Hindlimb muscle (tissue), 1 donor: ENCODE data around the gene RNASET2. TPM values are rescaled to one million over a fixed set of nuclear protein-coding genes. Genes with fewer than 3 reads are reported as not detected.
"Not testable (repeated sequence)": the region's sequence is repeated elsewhere in the genome, so short reads cannot be mapped to it uniquely, and the experiment has no call there.

ENCODE experiments used
- DNase-seq: peaks from one replicate; pipeline ENCODE4 v3.0.0-alpha.2; 2013
- polyA plus RNA-seq: library from polyadenylated mRNA; unstranded; fragments of 120-200 nt; gene quantifications from one replicate; pipeline ENCODE4 v1.2.1, GENCODE V29; 2013; ENCODE audit not compliant: insufficient read length

RNASET2 gene
- polyA plus RNA-seq, 1 donor: 21.6 TPM

DNA sequence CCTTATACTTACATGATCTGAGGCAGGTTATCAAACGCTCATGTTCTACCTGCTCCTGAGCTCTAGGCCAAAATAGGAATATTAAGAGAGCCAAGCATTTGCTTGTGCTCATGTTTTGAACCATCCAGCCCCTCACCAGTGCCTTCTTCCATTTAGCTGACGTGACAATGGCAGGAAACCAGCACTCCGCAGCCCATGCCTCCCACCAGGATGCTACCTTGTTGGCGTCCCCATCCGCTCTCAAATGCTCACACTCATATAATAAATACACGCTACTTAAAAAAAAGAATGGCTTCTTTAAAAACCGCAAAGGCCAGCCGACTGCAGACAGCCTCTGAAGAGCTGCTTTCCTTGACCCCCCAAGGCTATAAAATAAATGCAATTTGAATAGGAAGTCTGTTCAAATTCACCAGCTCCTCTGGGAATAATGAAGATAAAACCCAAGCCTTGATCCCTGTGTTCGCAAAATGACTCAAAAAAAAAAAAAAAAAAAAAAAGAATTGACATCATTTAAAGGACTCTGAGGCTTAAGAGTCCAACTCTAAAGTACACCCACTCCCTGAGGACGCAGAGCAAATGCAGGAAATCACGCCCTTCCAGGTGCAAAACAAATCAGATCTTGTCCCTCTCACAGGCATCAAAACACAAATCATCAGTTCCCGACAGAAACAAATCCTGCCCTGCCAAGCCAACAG is 29.0 kb downstream of the RNASET2 start:
- DNase-seq: no peak

DNA sequence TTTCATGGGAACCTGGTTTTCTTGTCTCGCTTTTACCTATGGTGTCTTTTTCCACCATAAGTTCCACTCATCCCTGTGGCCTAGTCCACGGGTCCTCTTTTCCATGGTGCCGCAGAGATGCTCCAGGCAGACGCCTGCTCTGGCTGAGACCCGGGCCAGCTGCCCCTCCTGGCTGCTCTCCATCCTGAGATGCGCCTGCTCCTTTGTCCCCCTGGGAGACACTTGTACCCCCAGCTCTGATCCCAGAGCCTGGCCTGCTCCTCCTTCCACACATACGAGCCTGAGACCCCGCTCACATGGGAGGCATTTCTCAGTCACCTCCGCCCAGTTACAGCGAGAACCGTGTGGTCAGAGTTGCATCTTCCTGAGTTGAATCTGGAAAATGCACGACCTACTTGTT is 29.6 kb downstream of the RNASET2 start:
- DNase-seq: no peak

- DNase-seq: no peak
These were observed 31.0 kb downstream of the RNASET2 start for GRCh38 chr6:166925141-166925996.

DNA sequence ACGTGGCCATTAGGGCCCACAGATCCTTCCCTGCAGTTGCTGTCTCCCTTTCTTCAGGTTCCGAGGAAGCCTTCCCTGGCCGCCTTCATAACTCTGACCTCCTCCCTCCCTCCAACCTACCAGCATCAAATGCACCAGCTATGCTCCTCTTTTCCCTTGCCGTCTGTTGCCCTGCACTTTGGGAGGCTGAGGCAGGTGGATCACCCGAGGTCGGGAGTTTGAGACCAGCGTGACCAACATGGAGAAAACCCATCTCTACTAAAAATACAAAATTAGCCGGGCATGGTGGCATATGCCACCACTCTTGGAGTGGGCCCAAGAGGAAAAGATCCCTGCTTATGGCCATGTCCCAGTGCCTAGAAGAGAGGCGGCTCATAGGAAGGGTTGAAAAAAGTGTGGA is 31.8 kb downstream of the RNASET2 start:
- DNase-seq: no peak

DNA sequence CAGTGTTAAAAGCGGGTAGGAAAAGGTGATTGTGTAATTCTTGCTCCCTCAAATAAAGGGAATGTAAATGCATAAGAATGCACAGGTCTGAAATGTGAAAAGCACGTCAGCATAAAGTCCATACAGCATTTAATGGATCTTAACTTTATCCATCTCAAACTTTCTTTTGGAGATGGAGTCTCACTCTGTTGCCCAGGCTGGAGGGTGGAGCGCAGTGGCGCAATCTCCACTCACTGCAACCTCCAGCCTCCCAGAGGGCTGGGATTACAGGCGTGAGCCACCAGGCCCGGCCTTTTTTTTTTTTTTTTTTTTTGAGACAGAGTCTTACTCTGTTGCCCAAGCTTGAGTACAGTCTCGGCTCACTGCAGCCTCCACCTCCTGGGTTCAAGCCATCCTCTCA is 33.4 kb downstream of the RNASET2 start:
- DNase-seq: no peak

DNA sequence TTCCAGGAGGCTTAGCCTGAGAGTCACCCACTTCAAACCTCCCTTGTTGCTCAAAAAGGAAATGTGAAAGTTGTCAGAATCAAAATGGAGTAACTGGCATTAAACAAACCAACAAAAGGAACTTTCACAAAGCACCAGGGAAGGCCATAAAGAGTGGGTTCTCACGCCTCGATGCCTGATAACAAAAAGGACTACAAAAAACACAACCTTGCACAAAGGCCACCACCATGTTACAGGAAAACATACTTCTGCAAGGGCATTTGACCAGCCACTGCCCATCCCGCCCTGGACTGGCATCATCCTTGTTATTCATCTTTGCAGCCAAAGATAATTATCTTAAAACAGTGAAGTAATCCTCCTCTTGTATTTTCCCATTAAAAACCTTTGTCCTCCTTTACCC is 34.8 kb downstream of the RNASET2 start:
- DNase-seq: no peak

DNA sequence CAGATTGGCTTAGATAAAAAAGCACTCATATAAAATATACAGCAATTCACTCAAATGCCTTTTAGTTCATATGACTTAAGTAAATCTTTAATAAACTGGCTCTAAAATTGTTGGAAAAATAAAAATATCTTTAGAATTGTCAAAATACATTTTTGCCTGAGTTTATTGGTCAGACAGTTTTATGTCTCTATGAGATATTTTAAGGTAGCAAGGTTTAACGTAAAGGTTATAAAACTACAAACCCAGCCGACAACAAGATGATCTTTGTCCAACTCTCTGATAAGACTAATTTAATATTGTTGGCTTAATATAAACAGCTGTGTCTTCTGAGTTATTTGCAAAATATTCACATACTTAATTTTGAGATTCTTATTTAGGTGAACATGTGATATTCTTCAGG is 39.5 kb downstream of the RNASET2 start:
- DNase-seq: no peak

DNA sequence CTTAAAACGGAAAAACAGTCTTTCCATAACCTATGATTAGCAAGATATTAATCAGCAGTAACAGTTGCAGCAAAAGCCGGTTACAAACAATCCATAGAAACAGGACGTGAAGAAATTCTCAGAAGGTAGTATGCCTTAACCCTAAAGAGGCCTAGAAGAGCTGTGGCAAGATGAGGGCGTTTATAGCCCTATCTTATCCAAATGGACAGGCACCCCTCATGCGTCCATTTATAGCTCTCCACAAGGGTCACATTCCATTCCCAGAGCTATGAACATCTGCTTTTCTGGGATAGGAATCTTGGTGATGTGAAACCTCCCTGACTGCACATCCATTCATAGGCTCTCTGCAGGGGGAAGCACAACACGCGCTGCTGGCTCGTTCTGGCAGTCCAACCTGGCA is 40.9 kb downstream of the RNASET2 start:
- not testable (repeated sequence) for DNase-seq

DNA sequence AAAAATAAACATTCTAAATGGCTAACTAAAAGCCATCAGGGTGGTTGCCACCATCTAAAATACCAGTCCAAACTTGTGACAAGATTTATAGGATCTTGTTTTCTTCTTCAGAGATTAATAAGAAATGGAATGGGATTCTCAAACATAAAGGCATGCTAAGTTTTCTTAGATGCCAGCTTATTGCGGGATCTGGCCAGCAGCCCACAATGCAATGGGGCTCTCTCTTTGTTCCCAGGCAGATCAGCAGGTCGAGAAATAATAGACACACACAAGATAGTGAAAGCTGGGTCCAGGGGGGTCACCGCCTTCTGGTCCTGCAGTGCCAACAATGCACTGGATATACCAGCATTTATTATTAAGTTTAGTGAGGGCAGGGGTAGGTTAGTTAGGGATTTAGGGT is 41.4 kb downstream of the RNASET2 start:
- not testable (repeated sequence) for DNase-seq

DNA sequence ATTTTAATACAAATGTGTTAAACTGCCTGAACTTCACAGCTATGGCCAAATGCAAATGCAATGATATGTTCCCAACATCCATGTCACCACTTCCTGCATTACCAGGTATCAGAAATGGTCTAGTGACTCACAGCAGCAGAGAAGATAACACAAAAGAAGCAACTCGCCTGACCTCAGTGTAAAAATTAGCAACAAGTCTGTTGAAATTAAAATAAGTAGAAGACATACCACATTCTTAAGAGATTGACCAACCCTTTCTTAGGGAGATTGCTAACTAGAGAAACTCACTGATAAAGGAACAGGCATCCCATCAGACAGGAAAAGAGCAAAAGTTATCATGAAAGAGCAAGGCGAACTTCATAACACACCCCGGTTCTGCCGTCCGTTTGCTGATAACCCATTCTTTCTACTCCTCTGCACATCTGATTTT is 45.1 kb downstream of the RNASET2 start:
- DNase-seq: no peak

GRCh38 chr6:166910601-166911000 is 45.7 kb downstream of the RNASET2 start:
- DNase-seq: no peak

DNA sequence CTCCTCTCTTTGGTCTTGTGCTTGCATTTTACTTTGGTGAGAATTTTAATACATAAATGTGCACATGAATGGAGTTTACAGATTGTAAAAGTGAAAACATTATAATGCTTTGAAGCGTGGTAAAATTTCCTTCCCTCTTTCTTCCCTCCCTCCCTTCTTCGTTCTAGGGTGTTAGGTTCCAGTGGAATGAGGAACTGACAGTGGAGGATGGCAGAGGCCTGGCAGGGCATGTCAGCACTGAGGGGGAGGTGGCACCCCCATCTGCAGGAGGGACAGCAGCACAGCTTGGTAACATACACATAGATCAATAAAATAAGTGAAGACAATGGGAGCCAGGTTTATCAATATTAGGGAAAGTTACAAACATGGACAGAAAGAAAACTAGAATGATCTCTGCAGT is 47.5 kb downstream of the RNASET2 start:
- no peak for DNase-seq

DNA sequence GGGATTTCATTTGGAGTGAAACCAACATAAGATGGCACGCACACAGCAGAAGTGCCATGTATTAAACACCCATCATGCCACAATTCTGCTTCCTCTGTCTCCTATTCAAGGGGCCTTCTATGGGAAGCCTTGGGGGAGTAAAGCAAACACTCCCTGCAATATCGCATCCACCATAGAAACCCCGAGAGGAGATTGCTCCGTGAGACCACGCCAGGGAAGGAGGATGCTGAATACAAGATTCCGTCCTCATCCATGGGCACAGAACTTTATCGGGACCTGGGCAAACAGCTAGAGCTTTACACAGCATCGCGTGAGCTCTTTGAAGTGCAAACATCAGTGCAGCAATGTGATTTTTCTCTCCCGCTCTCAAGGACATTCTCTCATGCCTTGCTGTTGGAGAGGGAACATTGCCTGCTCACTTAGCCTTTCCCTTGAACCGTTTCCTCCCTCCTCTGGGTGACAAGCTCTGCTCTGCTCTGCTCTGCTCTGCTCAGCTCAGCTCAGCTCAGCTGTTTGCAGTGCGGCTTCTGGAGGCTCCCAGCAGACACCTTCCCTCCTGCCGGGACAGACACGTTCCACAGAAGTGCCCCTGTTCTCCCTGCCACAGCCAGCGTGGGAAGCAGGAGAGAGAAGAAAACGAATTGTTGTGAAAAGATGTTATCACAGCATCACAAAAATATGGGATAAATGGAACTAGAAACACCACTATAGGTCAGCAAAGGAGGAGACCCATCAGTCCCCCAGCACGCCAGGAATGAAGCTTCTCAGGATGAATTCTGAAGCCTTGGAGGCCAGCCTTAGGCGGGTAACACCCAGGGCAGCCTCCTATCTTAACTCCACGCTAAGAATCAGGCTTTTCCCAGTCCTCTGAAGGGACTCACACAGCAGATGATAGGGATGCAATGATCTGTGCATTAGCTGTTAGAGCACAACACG is 48.2 kb downstream of the RNASET2 start:
- no peak for DNase-seq

GRCh38 chr6:166907373-166907841 is 48.9 kb downstream of the RNASET2 start:
- DNase-seq: no peak

DNA sequence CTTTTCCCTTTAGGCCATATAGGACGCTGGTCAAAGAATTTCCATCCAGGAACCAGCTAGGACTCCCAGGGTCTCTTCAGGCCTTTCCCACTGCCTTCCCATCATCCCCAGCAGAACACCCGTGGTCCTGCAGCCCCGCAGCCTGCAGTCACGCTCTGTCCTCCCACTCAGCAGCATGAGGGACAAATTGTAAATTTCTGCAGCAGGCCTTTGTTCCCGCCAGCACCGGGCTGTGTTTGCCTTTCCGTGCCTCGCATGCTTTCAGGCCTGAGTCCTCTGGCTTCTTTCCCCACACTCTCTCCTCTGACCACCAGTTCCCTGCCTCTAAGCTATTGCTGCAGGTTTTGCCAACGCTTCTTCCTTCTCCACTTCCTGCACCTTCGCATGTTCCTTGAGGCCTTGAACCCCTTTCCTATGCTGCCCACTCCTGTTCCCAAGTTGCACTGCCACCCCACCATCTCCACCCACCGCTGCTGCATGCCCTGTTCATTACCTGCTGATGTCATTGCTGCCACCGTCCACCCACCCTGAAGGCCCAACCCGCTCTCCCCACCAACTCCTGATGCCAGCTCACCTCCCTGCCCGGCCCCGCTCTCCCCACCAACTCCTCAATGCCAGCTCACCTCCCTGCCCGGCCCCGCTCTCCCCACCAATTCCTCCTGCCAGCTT is 49.8 kb downstream of the RNASET2 start:
- DNase-seq: no peak

- DNase-seq: no peak
These were observed 50.7 kb downstream of the RNASET2 start for GRCh38 chr6:166905505-166906134.

DNA sequence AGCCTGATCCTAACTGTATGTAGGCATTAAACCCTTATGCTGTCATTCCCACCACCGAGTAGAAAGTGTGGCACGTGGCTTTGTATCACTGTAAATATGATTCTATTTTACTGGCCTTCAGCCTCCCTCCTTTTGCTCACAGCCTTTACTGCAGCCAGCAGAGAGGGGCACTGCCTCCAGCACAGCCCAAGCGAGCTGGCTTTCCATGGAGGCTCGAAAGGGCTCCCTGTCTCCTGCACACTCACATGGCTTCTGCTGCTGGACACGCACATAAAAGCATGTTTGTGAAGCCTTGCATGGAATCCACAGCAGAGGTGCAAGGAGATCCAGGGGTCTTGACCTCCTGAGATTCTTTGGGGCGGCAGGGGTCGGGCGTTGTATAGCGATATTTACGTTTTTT is 51.3 kb downstream of the RNASET2 start:
- no peak for DNase-seq

GRCh38 chr6:166904101-166904746 is 52.1 kb downstream of the RNASET2 start:
- no peak for DNase-seq

DNA sequence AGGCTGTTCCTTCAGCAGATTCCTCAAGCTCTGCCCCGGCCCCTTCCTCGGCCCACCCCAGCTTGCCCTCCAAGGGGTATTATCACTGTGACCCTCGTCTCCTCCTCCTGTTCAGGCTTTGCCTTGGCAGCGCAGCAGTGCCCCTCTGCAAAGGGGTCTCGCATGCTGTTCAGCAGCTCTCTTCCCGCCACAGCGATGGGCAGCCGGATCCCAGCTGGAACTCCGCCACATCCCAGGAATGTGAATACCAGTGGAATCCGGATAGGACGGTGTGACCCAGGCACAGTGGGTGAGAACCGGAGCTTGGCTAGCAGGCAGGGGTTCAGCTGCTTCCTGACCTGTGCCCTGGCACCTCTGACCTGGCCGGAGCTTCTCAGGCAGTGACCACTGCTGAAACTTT is 52.9 kb downstream of the RNASET2 start:
- DNase-seq: no peak

DNA sequence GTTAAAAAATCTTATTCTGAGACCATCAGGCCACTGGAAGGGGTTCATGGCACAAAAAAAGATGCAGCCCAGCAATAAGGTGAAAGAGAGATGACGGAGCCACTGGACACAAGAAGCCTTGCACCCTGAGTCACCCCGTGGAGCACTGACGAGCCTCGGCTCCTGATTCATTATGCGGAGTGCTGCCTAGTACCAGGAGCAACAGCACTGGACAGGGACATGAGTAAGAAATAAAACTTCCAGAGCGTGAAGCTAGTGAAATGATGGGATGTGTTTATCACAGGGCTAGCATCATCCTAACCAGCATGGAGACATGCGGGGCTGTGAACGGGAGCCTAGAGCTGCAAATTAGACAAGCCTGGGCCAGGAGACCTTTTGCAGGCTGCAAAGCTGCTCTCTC is 53.3 kb downstream of the RNASET2 start:
- no peak for DNase-seq

- DNase-seq: no peak
These were observed 54.1 kb downstream of the RNASET2 start for GRCh38 chr6:166902211-166902755.
